Retina (tissue), 1 donor: ENCODE measurements around the gene ACP6.
"Not testable (repeated sequence)": the region's sequence is repeated elsewhere in the genome, so short reads cannot be mapped to it uniquely, and the experiment has no call there.

Experiments used
- DNase-seq: peaks from one replicate; pipeline ENCODE4 v3.0.0-alpha.2; 2016

The ACP6 gene

GRCh38 chr1:147619741-147620140 lies 50.6 kb downstream of the ACP6 start:
- no peak for DNase-seq

DNA sequence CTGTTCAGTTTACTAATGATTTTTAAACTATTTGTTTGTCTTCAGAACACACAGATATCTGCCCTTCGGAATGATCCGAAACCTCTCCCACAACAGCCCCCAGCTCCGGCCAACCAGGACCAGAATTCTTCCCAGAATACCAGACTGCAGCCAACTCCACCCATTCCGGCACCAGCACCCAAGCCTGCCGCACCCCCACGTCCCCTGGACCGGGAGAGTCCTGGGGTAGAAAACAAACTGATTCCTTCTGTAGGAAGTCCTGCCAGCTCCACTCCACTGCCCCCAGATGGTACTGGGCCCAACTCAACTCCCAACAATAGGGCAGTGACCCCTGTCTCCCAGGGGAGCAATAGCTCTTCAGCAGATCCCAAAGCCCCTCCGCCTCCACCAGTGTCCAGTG lies 51.6 kb downstream of the ACP6 start:
- no peak for DNase-seq

GRCh38 chr1:147618077-147618569 lies 52.2 kb downstream of the ACP6 start:
- no peak for DNase-seq

DNA sequence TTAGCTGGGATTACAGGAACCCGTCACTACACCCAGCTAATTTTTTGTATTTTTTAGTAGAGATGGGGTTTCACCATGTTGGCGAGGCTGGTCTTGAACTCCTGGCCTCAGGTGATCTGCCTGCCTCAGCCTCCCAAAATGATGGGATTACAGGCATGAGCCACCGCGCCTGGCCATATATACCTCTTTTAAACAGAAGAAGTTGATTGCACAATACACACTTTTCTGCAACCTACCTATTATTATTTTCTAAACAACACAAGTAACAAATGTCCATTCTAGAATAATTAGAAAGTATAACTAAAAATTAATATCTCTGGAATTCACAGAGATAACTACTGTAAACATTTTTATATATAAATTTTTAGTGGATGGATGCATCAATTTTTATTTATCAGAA lies 55.4 kb downstream of the ACP6 start:
- not testable (repeated sequence) for DNase-seq

DNA sequence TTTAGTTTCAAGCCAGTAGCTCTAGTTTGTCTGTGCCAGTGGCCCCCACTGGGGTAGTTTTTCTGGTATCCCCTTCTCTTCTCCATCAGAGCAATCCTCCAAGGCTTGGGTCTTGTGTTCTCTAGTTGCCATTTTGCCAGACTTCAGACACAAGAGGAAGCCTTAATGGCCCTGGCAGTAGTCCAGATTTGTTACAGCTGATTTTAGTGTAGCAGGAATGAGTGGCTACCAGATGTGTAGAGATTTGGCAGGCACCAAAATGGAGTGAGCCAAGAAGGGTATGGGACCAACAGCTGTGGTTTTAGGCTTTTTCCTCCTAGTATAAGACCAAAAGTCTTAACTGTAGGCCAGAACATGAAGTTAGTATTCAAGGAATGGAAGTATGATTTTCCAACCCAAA lies 56.8 kb downstream of the ACP6 start:
- no peak for DNase-seq

DNA sequence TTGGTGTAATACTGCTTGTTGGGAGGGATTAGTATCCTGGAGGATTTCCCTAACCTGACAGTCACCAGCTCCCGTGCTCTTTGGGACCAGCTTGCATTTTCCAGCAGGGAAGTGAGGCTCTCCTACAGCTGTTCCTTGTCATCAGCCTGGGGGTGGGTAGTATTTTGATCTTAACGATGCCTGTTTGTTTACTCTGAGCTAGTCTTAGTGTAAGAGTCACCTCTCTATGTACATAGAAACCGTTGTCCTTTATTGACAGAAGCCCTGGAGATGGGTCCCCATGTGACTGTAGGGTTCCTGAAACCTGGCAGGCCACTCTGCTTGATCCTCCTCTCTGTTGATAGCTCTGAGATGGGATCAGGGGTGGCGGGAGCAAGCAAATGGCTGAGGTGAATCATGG lies 58.0 kb downstream of the ACP6 start:
- DNase-seq = no peak

- no peak for DNase-seq
Observed at GRCh38 chr1:147611586-147611985, 58.7 kb downstream of the ACP6 start.

DNA sequence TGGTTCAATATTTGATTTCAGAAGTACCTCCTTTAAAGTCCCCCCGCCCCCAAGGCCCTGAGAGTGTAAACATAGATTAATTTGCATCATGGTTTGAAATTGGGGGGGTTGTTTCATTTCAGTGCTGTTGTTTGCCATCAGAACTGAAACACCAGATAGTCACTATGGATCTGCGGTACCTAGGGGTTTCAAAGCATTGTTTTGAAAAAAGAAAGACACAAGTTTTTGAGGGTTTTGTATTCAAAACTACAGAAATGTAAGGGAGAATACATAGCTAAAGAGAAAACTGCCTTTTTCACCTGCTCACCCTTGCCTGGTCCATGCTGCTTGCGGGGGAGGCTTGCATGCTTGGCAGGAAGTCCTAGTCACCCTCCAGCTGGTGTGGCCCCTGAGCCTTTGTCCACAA lies 59.3 kb downstream of the ACP6 start:
- no peak for DNase-seq

DNA sequence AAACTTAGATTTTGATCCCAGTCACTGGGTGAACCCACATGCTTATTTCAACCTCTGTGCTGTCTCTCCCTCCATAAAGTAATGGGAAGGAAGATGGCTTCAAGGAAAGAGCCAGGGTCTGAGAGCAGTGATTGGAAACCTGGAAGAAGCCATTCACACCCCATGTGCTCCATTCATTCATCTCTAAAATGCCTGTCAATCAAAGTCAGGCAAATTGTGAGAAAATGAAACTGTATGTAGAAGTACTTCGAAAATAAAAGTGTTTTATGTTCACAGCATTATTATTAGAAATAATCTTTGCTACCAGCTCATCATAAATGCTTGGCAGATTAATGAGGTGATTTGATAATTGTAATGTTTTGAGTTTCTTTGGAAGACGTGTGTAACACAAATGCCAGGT lies 61.0 kb downstream of the ACP6 start:
- no peak for DNase-seq

- DNase-seq = no peak
Observed at GRCh38 chr1:147608596-147608995, 61.7 kb downstream of the ACP6 start.

- DNase-seq = no peak
Observed at GRCh38 chr1:147605591-147605990, 64.7 kb downstream of the ACP6 start.

DNA sequence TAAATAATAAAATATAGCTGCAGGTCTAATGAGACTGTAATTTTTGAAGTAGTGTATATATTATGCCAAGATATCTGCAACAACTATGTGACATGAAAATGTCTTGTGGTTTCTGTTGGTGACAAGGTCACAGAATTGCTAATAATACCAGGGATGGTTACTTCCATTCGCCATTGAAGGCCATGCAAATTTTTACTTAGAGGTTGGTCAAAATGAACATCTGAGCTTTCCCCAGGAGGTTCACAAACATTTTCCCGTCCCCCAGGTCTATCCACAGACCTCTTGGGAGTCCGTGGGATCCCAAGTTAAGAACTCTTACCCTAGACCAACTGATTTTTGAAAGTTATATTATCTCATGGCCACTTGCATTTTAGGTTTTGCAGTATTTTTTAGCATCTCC lies 66.3 kb downstream of the ACP6 start:
- no peak for DNase-seq

DNA sequence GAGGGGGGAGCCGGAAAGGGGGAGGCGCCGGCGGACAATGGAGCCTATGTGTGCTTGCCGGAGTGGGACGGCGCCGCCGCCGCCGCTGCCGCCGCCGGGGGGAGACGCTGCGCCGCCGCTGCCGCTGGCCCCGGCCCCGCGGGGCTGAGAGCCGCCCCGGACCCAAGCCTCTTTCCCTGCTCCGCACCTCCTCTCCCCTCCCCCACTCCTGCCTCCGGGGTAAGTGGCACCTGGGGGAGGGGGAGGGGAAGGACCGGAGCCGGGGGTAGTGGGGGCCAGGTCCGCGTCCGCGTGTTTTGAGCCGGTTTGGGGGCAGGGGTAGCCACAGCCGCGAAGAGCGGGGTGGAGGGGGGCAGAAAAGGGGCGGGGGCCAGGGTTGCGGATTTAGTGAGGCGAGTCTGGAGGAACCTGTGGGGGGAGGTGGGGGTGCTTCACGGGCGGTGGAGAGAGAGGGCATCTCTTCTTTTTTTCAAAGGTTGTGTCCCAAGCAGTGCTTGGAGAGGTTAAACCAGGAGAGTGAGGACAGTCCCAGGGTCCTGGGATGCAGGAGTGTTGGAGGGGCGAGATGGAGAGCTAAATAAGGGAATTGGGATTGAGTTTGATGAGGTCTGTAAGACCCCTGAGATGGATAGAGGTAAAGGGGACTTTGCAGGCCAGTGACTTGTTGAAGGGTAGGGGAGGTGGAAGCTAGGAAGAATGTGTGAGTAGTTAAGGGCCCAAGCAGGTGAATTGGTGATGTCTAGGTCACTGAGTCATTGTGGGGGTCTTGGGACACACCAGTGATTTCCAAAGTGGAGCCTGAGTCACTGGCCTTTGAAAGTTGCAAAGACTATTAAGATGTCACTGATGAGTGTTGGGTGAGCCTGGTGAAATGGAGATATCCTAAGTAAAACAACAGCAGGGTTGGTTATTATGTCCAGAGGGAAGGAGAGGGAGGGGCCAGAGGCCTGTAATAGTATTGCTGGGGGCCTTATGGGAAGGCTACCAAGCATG lies 69.9 kb downstream of the ACP6 start:
- peak; percentile 52 for DNase-seq

- DNase-seq = peak; percentile 89
Observed at GRCh38 chr1:147599362-147600118, 70.8 kb downstream of the ACP6 start.

GRCh38 chr1:147598621-147599361 lies 71.5 kb downstream of the ACP6 start:
- DNase-seq = peak; percentile 84

DNA sequence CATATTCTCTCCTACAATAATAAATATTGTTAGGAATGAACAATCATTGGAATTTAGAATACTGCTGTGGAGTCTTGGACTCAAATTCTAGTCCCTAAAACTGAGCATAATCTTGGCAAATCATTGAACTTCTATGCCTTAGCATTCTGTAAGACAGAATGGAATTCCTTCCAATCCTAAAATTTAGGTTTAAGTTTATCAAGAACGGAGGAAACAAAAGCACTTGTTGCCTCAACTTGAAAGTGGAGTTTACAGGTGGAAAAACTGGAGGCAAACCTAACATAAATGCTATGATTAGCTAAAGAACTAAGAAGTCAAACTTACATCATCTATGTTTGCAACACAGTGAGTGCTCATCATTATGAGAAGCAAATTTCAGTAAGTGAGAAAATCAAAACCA lies 73.3 kb downstream of the ACP6 start:
- no peak for DNase-seq
